HG02870 (cell line): ENCODE data around the gene KCNH1.

Experiments
- ATAC-seq: cut with Tn5 transposase; IDR thresholded peaks from one replicate; pipeline ENCODE4 v1.9.1; 2021; ENCODE audit warnings: mild to moderate bottlenecking, moderate library complexity; ENCODE audit not compliant: unreplicated experiment

Gene KCNH1

GRCh38 chr1:210769473-210769872 is 364.5 kb downstream of the KCNH1 start:
- ATAC-seq, result no peak

- no peak for ATAC-seq
Measured at GRCh38 chr1:210764536-210764935, 369.4 kb downstream of the KCNH1 start.

- no peak for ATAC-seq
Measured at GRCh38 chr1:210758761-210759160, 375.2 kb downstream of the KCNH1 start.

- no peak for ATAC-seq
Measured at GRCh38 chr1:210758261-210758660, 375.7 kb downstream of the KCNH1 start.

- no peak for ATAC-seq
Measured at GRCh38 chr1:210757677-210758076, 376.3 kb downstream of the KCNH1 start.

GRCh38 chr1:210755991-210756659 is 377.8 kb downstream of the KCNH1 start:
- no peak for ATAC-seq

GRCh38 chr1:210754878-210755665 is 378.9 kb downstream of the KCNH1 start:
- ATAC-seq, result no peak

GRCh38 chr1:210751911-210752310 is 382.0 kb downstream of the KCNH1 start:
- no peak for ATAC-seq

GRCh38 chr1:210750468-210750867 is 383.5 kb downstream of the KCNH1 start:
- no peak for ATAC-seq

- no peak for ATAC-seq
Measured at GRCh38 chr1:210748796-210749195, 385.2 kb downstream of the KCNH1 start.

GRCh38 chr1:210747890-210748289 is 386.1 kb downstream of the KCNH1 start:
- ATAC-seq, result no peak

- ATAC-seq, result no peak
Measured at GRCh38 chr1:210747112-210747511, 386.8 kb downstream of the KCNH1 start.

- ATAC-seq, result no peak
Measured at GRCh38 chr1:210746024-210746731, 387.8 kb downstream of the KCNH1 start.

- no peak for ATAC-seq
Measured at GRCh38 chr1:210743038-210743437, 390.9 kb downstream of the KCNH1 start.

GRCh38 chr1:210741564-210741963 is 392.4 kb downstream of the KCNH1 start:
- ATAC-seq, result no peak

- no peak for ATAC-seq
Measured at GRCh38 chr1:210739627-210740026, 394.3 kb downstream of the KCNH1 start.

- ATAC-seq, result no peak
Measured at GRCh38 chr1:210738256-210738655, 395.7 kb downstream of the KCNH1 start.

- no peak for ATAC-seq
Measured at GRCh38 chr1:210736713-210737112, 397.2 kb downstream of the KCNH1 start.

- ATAC-seq, result no peak
Measured at GRCh38 chr1:210731597-210731996, 402.4 kb downstream of the KCNH1 start.

- no peak for ATAC-seq
Measured at GRCh38 chr1:210731193-210731592, 402.8 kb downstream of the KCNH1 start.

- ATAC-seq, result no peak
Measured at GRCh38 chr1:210730023-210730422, 403.9 kb downstream of the KCNH1 start.
